ENCODE results near the gene SYT7. TPM values are rescaled to one million over a fixed set of nuclear protein-coding genes. Genes with fewer than 3 reads are reported as not detected.

The SYT7 gene
- total RNA-seq, 2 experiments from 2014 or later = not detected

DNA sequence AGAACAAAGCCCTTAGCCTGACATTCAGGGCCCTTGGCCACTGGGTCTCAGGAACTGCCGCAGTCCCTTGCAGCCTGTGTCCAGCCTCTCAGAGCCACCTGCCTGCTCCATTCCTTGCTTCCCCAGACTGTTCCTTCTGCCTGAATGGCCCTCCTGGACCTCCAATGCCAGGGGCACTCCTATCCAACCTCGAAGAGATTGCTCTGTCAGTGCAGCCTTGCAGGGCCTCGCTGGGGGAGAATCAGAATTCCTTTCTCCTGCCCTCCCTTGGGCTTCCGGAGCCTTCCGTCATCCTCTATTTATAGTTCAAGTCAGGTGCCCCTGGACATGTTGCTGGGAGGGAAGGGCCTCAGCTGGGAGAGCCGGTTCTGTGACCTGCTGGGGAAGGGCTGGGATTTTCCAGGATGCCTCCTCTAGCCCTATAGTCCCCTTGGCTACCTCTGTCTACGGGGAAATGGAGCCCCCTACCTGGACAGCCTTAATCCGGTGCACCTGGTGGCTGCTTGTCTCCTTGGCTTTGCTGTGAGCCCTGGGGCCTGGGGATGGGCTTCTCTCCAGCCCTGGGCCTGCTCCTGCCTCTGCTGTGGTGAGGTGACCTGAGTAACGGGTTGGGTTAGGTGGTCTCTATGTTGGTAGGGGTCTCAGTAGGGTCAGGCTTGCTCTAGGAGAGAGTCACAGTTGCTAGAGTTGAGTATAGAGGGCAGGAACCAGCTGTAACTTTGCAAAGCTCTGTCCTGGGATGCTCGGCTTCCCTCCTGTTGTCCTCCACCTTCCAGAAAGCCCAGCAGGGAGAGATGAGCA is 45.9 kb upstream of the SYT7 start:
- H3K27me3 Mint-ChIP-seq = peaks cover 19% of the 10 kb centered on the region
- no peak for DNase-seq

DNA sequence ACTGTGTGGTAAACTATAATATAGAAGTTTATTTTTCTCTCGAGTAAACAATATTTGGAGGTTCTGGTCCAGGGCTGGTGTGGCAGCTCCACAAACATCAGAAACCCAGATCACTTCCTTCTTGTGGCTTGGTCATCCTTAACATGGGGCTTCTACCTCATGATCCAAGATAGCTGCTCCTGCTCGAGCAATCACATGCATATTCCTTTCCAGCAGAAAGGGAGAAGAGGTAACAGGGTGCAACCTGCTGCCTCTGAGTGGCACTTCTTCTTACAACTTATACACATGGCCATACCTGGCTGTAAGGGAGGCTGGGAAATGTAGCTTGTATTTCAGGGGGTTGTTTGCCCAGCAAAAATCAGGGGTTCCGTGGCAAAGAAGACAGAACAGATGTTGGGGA is 44.6 kb upstream of the SYT7 start:
- TF ChIP-seq, protein P1, sequence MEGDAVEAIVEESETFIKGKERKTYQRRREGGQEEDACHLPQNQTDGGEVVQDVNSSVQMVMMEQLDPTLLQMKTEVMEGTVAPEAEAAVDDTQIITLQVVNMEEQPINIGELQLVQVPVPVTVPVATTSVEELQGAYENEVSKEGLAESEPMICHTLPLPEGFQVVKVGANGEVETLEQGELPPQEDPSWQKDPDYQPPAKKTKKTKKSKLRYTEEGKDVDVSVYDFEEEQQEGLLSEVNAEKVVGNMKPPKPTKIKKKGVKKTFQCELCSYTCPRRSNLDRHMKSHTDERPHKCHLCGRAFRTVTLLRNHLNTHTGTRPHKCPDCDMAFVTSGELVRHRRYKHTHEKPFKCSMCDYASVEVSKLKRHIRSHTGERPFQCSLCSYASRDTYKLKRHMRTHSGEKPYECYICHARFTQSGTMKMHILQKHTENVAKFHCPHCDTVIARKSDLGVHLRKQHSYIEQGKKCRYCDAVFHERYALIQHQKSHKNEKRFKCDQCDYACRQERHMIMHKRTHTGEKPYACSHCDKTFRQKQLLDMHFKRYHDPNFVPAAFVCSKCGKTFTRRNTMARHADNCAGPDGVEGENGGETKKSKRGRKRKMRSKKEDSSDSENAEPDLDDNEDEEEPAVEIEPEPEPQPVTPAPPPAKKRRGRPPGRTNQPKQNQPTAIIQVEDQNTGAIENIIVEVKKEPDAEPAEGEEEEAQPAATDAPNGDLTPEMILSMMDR (IDR thresholded peaks at IDR 0.05) = no peak
- no peak overlapping the region for H3K4me3 ChIP-seq (ENCODE audit: low read length)
- Mint-ChIP-seq H3K9me3 (no peaks in the 10 kb centered on the region), H3K4me1 (ENCODE audit: low read depth) (no peaks in the 10 kb centered on the region), H3K36me3 (ENCODE audit: low read depth) (no peaks in the 10 kb centered on the region), H3K27ac (no peak overlapping the region), H3K27me3 (peaks cover 25% of the 10 kb centered on the region), H3K4me3 (no peak overlapping the region)
- intact Hi-C loops (cut with DNase I, micrococcal nuclease) = no loop called here
- ChIA-PET CTCF (interaction anchor here (1.7 kb wide), 1 partner anchor 108 kb away, joined by 3 read pairs; no protein-coding TSS in a partner anchor), POLR2A (no interaction called here)
- ATAC-seq (ENCODE audit: poor library complexity) (no peak), DNase-seq (no peak)
- no peaks in the 10 kb centered on the region for H3K9me3 ChIP-seq (ENCODE audit: control insufficient read depth in 1 of 2, insufficient read depth in 1 of 2, low read length in 2 of 2)
- no peak overlapping the region for H3K27ac ChIP-seq (ENCODE audit: low read depth in 1 of 2, low read length in 2 of 2)
- no peaks in the 10 kb centered on the region for H3K4me1 ChIP-seq (ENCODE audit: insufficient read depth, low read length)
- no peaks in the 10 kb centered on the region for H3K36me3 ChIP-seq (ENCODE audit: insufficient read depth, low read length)
- peaks cover 5 to 10% of the 10 kb centered on the region in 2 experiments for H3K27me3 ChIP-seq (ENCODE audit: control insufficient read depth in 1 of 2, insufficient read depth in 2 of 2, low read length in 2 of 2)

More for the DNA sequence above, 45.9 kb upstream of the SYT7 start:
- Mint-ChIP-seq H3K9me3 (no peaks in the 10 kb centered on the region), H3K4me3 (no peak overlapping the region), H3K36me3 (ENCODE audit: low read depth) (no peaks in the 10 kb centered on the region), H3K27ac (no peak overlapping the region), H3K4me1 (ENCODE audit: low read depth) (no peaks in the 10 kb centered on the region)
- Histone ChIP-seq H3K4me3 (ENCODE audit: low read length) (no peak overlapping the region), H3K9me3 (ENCODE audit: control insufficient read depth in 1 of 2, insufficient read depth in 1 of 2, low read length in 2 of 2) (no peaks in the 10 kb centered on the region), H3K27me3 (ENCODE audit: control insufficient read depth in 1 of 2, insufficient read depth in 2 of 2, low read length in 2 of 2) (peaks cover 3 to 4% of the 10 kb centered on the region in 2 experiments), H3K4me1 (ENCODE audit: insufficient read depth, low read length) (no peaks in the 10 kb centered on the region), H3K27ac (ENCODE audit: low read depth in 1 of 2, low read length in 2 of 2) (no peak overlapping the region), H3K36me3 (ENCODE audit: insufficient read depth, low read length) (no peaks in the 10 kb centered on the region)
- ChIA-PET CTCF (no interaction called here), POLR2A (no interaction called here)
- no peak for ATAC-seq (ENCODE audit: poor library complexity)
- intact Hi-C loops (cut with DNase I, micrococcal nuclease) = no loop called here
- TF ChIP-seq, protein P1 (IDR thresholded peaks at IDR 0.05) = no peak

DNA sequence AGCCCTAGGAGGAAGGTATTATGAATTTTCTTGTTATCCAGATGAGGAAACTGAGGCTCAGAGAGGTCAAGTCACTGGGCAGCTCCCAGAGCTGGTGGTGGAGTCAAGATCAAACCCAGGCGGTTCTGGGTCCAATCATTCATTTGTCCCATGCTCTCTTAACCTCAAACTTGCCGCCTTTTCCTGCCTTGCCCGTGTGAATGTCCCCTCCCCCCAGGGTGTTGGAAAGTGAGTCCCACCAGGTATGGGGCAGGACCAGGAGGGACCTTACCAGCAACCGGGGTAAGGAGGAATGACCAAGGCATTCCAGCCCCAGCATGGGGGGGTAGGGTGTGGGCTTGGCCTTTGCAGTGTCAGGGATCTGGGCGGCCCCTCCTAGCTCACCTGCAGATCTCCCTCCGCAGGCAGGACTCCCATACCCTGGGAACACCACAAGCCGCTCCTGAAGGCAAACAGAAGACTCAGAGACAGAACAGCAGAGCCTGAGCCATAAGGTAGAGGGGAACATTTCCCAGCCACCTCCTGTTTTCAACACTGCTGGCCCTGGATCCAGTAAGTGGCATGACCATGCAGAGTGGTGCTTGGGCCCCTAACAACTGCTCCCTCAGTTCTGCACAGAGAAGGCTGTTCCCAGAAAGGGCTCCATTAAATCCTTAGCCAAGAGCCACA is 41.2 kb upstream of the SYT7 start:
- intact Hi-C loops (cut with DNase I, micrococcal nuclease) = no loop called here
- no peaks in the 10 kb centered on the region for H3K9me3 ChIP-seq (ENCODE audit: control insufficient read depth in 1 of 2, insufficient read depth in 1 of 2, low read length in 2 of 2)
- TF ChIP-seq, protein P1 (IDR thresholded peaks at IDR 0.05) = no peak
- no peaks in the 10 kb centered on the region for H3K36me3 ChIP-seq (ENCODE audit: insufficient read depth, low read length)
- ChIA-PET POLR2A (no interaction called here), CTCF (interaction anchor here (2.0 kb wide), 1 partner anchor 17 kb away, joined by 6 read pairs; no protein-coding TSS in a partner anchor)
- no peaks in the 10 kb centered on the region for H3K4me1 ChIP-seq (ENCODE audit: insufficient read depth, low read length)
- H3K27ac ChIP-seq (ENCODE audit: low read depth in 1 of 2, low read length in 2 of 2) = no peak overlapping the region
- no peak overlapping the region for H3K27ac Mint-ChIP-seq
- H3K4me1 Mint-ChIP-seq (ENCODE audit: low read depth) = no peaks in the 10 kb centered on the region
- H3K27me3 ChIP-seq (ENCODE audit: control insufficient read depth in 1 of 2, insufficient read depth in 2 of 2, low read length in 2 of 2) = peaks cover 2 to 26% of the 10 kb centered on the region in 2 experiments
- no peak overlapping the region for H3K4me3 ChIP-seq (ENCODE audit: low read length)
- H3K27me3 Mint-ChIP-seq = peaks cover 19% of the 10 kb centered on the region
- no peak for DNase-seq
- ATAC-seq (ENCODE audit: poor library complexity) = no peak
- H3K9me3 Mint-ChIP-seq = no peaks in the 10 kb centered on the region
- no peak overlapping the region for H3K4me3 Mint-ChIP-seq
- H3K36me3 Mint-ChIP-seq (ENCODE audit: low read depth) = no peaks in the 10 kb centered on the region

All from CD4-positive, alpha-beta T cell (primary cell).